GM18507 (cell line): ENCODE measurements around the gene RPRML.
"Not testable (repeated sequence)": the region's sequence is repeated elsewhere in the genome, so short reads cannot be mapped to it uniquely, and the experiment has no call there.

ENCODE experiments used
- DNase-seq: peaks from one replicate; pipeline ENCODE4 v3.0.0; 2011; ENCODE audit warnings: low read depth; ENCODE audit not compliant: insufficient read length; ENCODE audit errors: extremely low spot score
- FAIRE-seq: peaks from 2 replicates; lab custom pipeline; 2011; peaks lifted over from hg19 to GRCh38; lab: Jason Lieb, UNC

The RPRML gene

DNA sequence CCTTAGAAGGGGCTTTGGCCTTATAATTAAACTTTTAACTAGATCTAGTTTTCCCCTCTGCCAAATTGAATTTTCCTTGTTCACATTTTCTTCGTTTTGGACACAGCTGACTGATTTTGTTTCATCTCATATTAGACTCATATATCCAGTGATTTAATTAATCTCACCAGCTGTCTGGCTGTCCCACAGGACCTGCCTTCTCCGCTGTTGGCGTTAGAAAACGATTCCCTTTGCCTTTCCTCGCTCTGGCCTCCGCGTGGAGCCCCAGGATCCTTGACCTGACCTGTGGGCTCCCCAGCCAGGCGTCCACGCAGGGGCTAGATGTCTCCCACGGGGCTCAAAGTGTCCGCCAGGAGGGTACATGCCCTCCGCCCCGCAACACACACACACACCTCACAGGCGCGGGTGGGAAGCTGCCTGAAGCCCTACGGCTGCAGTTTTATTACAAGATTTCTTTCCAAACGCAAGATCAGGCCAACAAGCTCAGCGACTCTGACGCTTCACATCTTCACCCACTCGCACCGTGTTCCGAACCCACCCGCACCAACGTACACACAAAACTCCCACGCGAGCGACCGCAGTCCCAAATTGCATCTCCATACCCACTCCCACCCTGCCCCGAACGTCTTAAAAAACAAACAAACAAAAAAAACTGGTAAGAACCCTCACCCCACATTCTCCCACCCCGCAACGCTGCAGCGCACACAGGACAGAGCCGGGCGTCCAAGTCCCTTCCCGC is 1.1 kb downstream of the RPRML start:
- DNase-seq (no peak), FAIRE-seq (no peak)

DNA sequence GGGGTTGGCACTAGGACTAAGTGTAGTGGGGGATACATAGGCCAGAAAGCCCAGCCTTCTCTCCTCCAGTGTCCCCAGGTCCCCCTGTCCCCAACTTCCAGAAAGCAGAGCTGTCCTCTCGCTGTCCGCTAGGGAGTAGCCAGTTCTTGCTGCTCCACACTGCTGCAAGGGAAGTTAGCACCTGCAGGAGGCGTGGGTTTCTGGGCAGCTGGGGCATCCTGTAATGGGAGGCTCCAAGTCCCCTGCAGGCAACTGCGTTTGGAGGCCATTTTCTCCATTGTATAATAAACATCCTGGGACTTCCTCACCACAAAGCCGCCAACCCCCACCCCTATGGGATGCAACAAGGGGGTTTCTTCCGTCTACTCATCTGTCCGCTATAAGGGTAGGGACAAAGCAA is 1.7 kb downstream of the RPRML start:
- DNase-seq (no peak), FAIRE-seq (no peak)

DNA sequence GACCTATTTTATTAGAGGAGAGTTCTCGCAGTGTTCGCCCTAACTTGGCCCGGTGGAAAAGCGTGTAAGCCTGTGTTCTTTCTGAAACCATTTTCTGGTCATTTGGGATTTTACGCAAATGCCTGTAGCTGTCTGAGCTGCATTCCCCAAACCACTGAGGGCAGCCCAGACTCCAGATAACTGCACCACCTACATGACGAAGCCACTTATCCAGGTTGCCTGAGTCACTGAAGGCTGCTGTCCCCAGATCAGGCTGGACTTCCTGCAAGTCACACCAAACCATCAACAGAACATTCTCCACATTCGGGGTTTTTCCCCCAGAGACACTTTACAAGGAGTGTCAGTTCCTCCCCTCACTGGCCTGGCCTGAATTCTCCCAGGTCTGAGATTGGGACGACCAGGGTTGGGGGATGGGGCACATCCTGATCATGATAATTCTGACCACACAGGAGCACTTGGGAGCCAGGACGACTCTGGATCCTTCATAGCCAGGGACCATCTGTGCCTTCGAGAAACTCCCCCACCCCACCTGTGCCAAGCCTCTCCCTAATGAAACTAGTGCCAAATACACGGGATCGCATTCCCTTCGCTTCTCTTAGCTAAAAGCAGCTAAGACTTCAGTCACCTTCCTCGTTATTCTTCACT is 2.3 kb downstream of the RPRML start:
- FAIRE-seq (no peak), DNase-seq (no peak)

DNA sequence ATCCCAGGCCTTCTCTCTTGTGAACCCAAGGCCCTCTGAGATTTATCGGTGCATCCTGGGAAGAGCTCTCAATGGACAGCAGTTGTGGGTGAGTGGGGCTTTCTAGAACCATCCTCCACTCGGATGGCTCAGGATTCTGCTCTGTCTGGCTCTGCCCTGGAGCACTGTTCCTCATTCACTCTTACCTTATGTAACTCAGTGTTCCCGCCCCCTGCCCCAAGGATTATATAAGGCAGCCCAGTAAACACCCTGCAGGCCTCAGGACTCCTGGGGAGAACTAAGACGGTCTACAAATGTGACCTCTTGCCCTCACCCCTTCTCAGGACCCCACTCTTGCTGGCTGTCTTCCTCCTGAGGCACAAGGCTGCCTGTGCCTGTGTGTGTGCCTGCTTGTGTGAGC is 3.8 kb downstream of the RPRML start:
- FAIRE-seq (no peak), DNase-seq (no peak)

DNA sequence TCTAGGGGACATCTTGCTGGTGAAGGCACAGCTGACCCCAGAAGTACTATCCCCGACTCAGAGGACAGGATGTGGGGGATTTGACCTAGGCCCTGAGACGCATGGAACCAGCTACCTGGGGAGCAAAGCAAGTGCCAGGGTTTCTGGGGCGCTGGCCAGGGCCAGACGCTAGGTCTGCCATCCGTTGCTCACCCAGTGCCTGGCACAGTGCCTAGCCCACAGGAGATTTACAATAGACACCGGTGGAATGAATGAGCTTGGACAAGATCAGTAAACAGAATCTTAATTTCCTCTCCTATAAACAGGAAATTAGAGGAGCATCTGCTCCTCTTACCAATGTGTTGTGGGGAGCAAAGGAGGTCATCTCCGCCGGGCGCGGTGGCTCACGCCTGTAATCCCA is 5.0 kb downstream of the RPRML start:
- DNase-seq (no peak), FAIRE-seq (no peak)

DNA sequence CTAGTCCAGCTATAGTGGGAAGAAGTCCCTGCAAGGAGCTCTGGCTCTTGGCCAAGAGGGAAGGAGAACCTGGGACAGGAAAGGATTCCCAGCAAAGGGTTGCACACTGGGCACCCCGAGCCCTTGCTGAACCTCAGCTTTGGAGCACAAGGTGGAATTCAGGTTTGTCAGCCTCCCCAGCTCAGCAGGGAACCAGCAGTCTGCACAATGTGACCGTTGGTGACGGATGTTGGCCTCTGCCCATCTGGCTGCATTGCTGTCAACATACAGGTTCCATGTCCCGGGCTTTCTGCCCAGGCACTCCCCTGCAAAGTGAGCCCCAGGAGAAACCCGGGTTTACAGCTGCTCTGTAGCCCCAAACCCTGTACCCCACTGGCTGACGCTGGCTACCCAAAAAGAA is 6.7 kb downstream of the RPRML start:
- DNase-seq (no peak), FAIRE-seq (no peak)

DNA sequence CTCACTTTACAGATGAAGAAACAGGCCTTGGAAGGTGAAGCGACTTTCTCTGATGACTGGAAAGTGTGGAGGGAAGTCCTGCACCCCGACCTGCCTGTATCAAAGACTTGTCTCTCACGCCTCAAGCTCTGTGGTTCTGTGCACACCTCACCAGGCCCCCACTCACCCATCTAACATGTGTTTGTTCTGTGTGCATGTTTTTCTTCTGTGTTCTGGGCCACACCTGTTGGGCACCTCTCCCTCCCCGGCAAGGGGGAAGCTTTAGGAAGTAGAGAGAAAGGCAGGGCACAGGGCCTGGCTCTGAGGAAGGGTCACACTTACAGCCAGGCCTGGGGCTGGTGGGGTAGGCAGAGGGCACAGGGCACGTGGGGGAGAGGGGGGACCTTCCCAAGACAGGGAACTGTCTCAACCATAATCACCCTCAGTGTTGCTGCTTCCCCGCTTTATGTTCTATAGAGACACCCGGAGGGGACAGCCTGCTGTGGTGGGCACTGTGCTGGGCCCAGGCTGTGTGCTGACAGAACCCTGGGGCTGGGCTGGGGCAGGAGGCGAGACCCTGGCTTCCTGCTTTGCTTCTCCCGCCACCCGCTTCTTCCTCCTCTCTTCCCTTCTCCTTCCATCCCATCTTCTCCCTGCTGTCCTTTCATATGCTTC is 7.3 kb downstream of the RPRML start:
- no peak for DNase-seq
- FAIRE-seq: no peak

DNA sequence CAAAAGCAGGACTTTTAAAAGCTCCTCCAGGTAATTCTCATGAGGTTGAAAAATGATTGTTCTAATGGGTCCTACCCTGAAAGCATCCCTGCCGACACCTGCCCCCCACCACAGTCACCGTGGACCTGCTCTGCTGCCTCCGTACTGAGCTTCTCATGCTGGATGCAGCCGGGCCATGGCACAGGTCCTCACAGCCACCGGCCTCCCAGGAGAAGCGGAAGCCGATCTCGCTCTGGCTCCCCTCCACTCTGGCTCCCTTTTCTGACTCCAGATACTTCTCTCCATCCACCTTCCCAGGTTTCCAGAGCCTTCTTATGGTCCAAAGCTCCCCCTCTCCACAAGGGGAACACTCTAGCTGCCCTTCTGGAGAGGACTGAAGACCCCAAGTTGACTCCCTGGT is 10.2 kb downstream of the RPRML start:
- DNase-seq: no peak
- no peak for FAIRE-seq

DNA sequence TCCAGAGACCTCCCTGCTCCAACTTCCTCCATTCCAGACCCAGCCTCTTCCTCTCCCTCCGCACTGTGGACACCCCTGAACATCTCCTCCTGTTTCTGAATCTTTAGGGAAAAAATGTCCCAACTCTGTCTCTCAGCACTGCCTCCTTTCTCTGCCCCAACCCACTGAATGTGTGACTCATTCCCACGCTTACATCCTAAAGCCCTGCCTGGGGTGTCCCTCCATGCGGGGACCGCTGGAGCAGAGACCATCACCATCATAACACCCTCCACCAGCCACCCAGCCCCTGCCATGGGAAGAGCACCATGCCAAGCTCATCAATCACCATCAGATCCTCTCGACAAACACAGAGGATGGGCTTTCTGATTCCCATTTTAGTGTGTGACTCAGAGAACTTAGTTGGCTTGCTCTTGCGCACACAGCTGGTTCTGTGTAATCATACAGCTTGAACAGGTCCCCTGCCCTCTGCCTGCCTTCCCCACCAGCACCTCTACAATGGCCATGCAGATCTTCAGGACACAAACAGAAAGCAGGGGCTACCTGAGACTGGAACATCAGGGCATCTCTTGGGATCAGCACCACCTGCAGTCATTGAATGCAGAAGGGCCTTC is 10.7 kb downstream of the RPRML start:
- FAIRE-seq: no peak
- no peak for DNase-seq

DNA sequence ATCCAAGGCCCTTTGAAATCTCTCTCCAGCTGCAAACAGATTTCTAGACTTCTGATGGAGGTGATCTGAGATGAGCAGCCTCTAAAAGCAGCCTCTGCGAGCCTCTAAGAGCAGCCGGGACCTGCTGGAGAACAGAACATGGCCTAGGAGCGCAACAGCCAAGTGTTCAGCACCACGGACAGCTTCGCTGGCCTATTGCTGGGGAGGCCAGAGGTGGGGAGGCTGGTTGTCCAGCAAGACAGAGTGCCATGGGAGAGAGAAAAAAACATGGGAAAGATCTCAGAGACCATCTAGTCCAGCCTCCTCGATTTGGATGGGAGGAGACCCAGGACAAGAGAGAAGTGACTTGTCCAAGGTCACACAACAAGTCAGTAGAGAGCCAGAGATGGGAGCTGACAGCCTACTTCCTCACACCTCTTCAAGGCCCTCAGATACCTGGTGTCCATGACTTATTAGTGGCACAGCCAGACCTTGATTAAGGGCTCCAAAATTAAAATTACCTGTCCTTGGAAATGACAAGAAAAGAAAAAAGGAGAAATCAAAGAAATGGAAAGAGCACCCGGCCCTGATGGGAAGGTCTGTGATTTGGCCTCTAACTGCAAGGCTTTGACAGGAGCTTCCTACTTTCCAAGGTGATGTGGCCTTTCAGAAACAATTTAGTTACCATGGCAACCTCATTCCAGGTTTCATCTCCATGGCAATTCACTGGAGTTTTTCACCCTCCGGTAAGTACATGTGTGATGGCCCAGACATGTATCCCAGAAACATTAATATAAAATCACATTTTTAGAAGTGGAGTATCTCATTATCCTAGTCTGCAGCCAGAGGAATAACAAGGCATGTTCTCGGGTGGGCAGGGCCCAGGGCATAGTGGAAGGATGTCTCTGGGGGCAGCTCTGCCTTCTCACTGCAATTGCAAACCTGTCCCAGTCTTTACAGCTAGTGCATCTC is 14.5 kb downstream of the RPRML start:
- no peak for FAIRE-seq
- DNase-seq: no peak

DNA sequence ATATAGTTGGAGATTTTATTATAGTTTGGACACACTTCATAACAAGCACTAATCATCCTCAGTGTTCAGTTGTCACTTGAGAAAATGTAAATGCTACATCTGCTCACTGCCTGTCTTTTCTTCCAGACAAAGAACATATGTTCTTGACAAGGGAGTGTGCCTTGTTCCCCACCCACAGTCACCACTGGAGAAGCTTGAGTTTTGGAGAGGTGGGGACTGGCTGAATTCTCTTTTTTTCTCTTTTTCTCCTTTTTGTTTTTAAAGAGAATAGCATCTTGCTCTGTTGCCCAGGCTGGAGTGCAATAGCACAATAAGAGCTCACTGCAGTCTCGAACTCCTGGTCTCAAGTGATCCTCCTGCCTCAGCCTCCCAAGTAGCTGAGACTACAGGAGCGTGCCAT is 15.5 kb downstream of the RPRML start:
- FAIRE-seq (no peak), DNase-seq (no peak)

DNA sequence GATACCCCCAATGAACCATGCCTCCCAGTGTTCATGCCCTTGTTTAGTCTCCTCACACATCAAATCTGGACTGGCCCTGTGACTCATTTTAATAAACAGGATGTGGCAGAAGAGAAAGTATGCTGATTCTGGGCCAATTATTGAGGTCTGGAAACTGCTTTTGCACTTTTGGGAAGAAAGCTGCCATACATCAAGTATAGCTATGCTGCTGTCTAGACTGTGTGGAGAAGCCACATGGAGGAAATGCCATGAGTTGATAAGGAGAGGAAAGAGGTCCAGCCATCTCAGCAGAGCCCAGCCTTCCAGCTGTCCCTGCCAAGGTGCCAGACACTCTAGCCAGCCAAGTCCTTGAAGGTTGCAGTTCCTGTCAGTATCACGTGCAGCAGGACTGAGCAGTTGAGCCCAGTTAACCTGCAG is 16.7 kb downstream of the RPRML start:
- DNase-seq (no peak), FAIRE-seq (no peak)

DNA sequence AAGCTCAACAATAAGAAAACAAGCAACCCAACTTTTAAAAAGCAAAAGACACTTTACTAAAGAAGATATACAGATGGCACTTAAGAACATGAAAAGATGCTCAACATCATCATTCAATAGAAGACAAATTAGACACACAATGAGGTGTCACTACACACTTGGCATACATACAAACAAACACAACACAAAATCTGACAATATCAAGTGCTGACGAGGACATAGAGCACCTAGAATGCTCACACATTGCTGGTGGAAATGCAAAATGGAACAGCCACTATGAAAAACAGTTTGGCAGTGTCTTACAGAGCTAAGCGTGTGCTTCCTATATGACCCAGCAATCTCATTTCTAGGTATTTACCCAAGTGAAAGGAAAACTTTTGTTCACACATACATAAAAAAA is 18.9 kb downstream of the RPRML start:
- no peak for DNase-seq
- FAIRE-seq: no peak

DNA sequence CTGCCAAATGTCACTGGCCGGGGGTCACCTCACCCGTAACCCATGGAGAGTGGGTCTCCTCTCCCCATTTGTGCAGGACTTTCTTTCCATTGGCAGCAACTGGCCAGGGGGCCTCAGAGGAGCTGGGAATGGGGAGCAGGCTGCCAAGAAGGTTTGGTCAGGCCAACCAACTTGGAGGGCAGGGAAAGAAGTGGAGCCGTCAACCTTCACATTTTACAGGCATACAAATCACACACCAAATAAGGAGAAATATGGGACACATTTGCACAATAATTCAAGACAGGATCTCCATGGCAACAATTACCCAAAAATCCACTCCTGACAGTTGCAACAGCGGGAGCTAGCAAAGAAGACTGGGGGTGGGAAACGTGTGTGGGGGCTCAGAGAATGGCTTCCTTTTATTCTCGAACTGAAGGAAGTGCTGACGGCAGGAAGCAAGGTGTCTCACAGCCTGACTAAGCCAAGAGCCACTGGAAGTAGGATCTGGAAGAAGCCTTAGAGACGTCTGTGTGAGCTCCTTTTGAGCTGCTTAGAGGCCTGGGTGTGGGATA is 20.9 kb downstream of the RPRML start:
- FAIRE-seq: no peak
- no peak for DNase-seq

DNA sequence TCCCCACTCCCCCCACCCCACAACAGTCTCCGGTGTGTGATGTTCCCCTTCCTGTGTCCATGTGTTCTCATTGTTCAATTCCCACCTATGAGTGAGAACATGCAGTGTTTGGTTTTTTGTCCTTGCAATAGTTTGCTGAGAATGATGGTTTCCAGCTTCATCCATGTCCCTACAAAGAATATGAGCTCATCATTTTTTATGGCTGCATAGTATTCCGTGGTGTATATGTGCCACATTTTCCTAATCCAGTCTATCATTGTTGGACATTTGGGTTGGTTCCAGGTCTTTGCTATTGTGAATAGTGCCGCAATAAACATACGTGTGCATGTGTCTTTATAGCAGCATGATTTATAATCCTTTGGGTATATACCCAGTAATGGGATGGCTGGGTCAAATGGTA is 25.9 kb downstream of the RPRML start:
- DNase-seq, FAIRE-seq: not testable (repeated sequence)

DNA sequence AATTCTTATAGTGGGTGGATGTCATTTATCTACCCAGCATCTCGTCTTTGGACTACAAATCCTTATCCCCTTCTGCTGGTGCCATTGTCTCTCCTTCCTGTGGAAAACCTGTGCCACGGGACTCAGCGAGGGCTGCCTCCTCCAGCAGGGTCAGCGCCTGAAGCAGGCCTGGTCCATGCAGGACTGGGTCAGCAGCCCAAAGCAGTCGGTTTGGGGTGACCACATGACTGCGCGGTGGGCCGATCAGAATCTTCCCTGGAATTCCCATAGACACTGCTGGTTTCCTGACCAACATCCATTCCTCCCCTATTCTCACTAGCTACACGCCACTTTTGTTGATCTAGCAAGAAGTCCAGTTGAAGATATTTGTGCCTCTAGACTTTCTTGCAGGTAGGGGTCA is 26.9 kb downstream of the RPRML start:
- FAIRE-seq: no peak
- no peak for DNase-seq

DNA sequence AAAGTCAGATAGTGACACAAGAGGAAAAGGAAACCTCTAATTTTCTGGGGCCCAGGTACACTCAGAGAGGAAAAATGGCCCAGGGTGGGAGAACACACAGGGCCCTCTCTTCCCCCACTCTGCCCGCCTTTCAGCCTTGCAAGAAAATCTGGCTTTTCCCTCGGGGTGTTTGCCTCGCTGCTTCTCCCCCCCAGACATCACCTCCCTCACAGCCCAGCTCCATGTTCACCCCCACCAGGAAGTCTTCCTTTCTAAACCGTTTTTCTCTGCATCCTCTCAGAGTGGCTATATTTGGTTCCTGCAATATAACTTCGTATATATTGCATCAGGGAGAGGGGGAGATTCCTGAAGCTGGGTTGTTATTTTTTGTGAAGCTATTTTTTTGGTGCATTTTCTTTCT is 27.3 kb downstream of the RPRML start:
- DNase-seq: no peak
- FAIRE-seq: no peak

DNA sequence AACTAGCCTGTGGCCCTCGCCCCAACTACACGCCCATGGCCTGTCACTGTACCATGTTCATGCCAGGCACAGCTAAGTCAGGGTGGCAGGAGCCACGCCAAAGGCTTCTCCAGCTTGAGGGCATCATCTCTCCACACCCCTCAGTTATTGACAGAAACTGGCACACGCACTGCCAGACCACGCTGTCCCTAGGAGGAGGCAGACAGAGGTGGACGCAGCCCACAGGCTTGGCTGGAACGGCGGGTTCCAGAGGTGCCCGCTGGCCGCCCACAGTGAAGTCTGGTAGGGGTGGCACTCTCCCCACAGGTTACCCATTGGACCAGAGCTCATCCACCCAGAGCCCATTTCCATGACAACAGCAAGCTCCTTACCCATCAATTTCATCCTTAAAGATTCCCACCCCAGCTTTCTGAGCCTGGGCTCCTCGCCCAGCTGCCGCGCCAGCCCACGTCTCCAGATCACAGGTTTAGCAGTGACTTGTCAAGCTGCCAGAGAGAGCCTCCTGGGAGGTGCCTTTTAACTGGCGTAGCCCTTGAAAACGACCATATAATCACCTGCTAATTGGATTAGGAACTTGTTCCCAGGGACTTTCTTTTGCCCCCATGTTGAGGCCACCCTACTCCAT is 27.9 kb downstream of the RPRML start:
- FAIRE-seq (no peak), DNase-seq (no peak)
